C4-2B (cell line): ENCODE measurements around the gene PIGH.

Experiments
- ZFX ChIP-seq: fragments of 450-650 bp; IDR thresholded peaks from 2 replicates; pipeline ENCODE4 v1.6.1; 2017
- TF ChIP-seq, protein P1 (sequence below): fragments of 450-650 bp; conservative IDR thresholded peaks from 2 replicates; pipeline ENCODE4 v1.5.1; 2017; ENCODE audit warnings: mild to moderate bottlenecking

DNA sequence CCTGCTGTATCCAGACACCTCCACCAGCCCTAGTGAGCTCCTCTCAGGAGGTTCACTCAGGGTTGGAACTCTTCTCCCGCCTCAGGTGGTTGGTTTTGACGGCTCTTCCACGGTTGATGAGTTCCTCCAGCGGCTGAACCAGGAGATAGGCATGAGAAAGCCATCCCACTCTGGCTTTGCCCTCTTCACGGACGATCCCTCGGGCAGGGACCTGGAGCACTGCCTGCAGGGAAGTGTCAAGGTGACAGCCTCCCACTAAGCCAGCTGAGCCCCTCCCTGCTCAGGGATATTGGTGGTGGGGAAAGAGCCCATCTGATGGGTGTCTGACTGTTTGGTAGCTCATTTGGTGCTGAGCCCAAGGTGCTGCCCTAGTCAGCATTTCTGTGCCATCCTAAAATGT lies 20.4 kb downstream of the PIGH start:
- TF ChIP-seq, protein P1, sequence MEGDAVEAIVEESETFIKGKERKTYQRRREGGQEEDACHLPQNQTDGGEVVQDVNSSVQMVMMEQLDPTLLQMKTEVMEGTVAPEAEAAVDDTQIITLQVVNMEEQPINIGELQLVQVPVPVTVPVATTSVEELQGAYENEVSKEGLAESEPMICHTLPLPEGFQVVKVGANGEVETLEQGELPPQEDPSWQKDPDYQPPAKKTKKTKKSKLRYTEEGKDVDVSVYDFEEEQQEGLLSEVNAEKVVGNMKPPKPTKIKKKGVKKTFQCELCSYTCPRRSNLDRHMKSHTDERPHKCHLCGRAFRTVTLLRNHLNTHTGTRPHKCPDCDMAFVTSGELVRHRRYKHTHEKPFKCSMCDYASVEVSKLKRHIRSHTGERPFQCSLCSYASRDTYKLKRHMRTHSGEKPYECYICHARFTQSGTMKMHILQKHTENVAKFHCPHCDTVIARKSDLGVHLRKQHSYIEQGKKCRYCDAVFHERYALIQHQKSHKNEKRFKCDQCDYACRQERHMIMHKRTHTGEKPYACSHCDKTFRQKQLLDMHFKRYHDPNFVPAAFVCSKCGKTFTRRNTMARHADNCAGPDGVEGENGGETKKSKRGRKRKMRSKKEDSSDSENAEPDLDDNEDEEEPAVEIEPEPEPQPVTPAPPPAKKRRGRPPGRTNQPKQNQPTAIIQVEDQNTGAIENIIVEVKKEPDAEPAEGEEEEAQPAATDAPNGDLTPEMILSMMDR: no peak
- no peak for TF ChIP-seq ZFX
